IPS DF 6.9 (cell line): ENCODE measurements around the gene TUBD1.

Experiments
- DNase-seq: peaks from one replicate; pipeline ENCODE4 v3.0.0-alpha.2; 2013; ENCODE audit warnings: low read depth, low spot score
- H3K27ac ChIP-seq: one replicate; pipeline ENCODE4 v1.5.1; 2013; ENCODE audit warnings: low read length, control low read depth
- H3K27me3 ChIP-seq: 2 replicates; pipeline ENCODE4 v1.6.1; 2013; ENCODE audit warnings: mild to moderate bottlenecking, low read length; ENCODE audit not compliant: control insufficient read depth, insufficient read depth
- H3K36me3 ChIP-seq: 2 replicates; pipeline ENCODE4 v1.6.1; 2013; ENCODE audit warnings: low read length; ENCODE audit not compliant: control insufficient read depth, insufficient read depth
- H3K4me1 ChIP-seq: 2 replicates; pipeline ENCODE4 v1.6.1; 2013; ENCODE audit warnings: low read length; ENCODE audit not compliant: control insufficient read depth, insufficient read depth
- H3K4me3 ChIP-seq: 2 replicates; pipeline ENCODE4 v1.5.1; 2013; ENCODE audit warnings: mild to moderate bottlenecking, low read length
- H3K9me3 ChIP-seq: 2 replicates; pipeline ENCODE4 v1.6.1; 2013; ENCODE audit warnings: low read length, inconsistent platforms; ENCODE audit not compliant: control insufficient read depth, insufficient read depth
- WGBS: extraction: QIAGEN DNeasy Blood & Tissue Kit; methylation state at CpG from one replicate; pipeline ENCODE4 v1.1.7; 2013; ENCODE audit warnings: mixed read lengths, missing lambda C conversion rate; ENCODE audit not compliant: insufficient read length, insufficient coverage; 5-methylcytosine and 5-hydroxymethylcytosine counted together

Gene TUBD1

GRCh38 chr17:59901604-59902003 lies 8.9 kb upstream of the TUBD1 start:
- no peak for DNase-seq
- no peak overlapping the region for H3K4me3 ChIP-seq
- no peak overlapping the region for H3K27ac ChIP-seq
- H3K27me3 ChIP-seq, result no peaks in the 10 kb centered on the region
- H3K9me3 ChIP-seq, result no peaks in the 10 kb centered on the region
- H3K4me1 ChIP-seq, result no peaks in the 10 kb centered on the region
- H3K36me3 ChIP-seq, result no peaks in the 10 kb centered on the region
- no CpG with 5 or more reads among the region's 8 CpGs for WGBS

GRCh38 chr17:59899099-59899498 lies 6.4 kb upstream of the TUBD1 start:
- no peaks in the 10 kb centered on the region for H3K27me3 ChIP-seq
- WGBS, result no CpG with 5 or more reads among the region's 5 CpGs
- DNase-seq, result no peak
- H3K36me3 ChIP-seq, result no peaks in the 10 kb centered on the region
- no peaks in the 10 kb centered on the region for H3K9me3 ChIP-seq
- H3K4me3 ChIP-seq, result no peak overlapping the region
- no peak overlapping the region for H3K27ac ChIP-seq
- no peaks in the 10 kb centered on the region for H3K4me1 ChIP-seq

GRCh38 chr17:59897090-59897489 lies 4.3 kb upstream of the TUBD1 start:
- Histone ChIP-seq H3K4me3 (no peak overlapping the region), H3K27me3 (no peaks in the 10 kb centered on the region)
- no CpG with 5 or more reads among the region's 4 CpGs for WGBS

GRCh38 chr17:59893676-59894100 lies 945 bp upstream of the TUBD1 start:
- Histone ChIP-seq H3K9me3 (no peaks in the 10 kb centered on the region), H3K27ac (no peak overlapping the region), H3K4me1 (no peaks in the 10 kb centered on the region), H3K36me3 (no peaks in the 10 kb centered on the region), H3K27me3 (no peaks in the 10 kb centered on the region), H3K4me3 (peak overlapping the region; percentile 70; the same call in 1 of the 2 replicates)
- DNase-seq, result no peak
- WGBS, result no CpG with 5 or more reads among the region's 11 CpGs

More at GRCh38 chr17:59897090-59897489, 4.3 kb upstream of the TUBD1 start:
- no peaks in the 10 kb centered on the region for H3K9me3 ChIP-seq
- no peak overlapping the region for H3K27ac ChIP-seq
- DNase-seq, result no peak
- H3K4me1 ChIP-seq, result no peaks in the 10 kb centered on the region
- no peaks in the 10 kb centered on the region for H3K36me3 ChIP-seq

GRCh38 chr17:59892251-59892923 lies 356 bp downstream of the TUBD1 start:
- H3K4me1 ChIP-seq, result no peaks in the 10 kb centered on the region
- no CpG with 5 or more reads among the region's 25 CpGs for WGBS
- no peaks in the 10 kb centered on the region for H3K9me3 ChIP-seq
- DNase-seq, result peak; percentile 25
- peaks cover 3% of the 10 kb centered on the region; the same call in 1 of the 2 replicates for H3K36me3 ChIP-seq
- H3K27me3 ChIP-seq, result no peaks in the 10 kb centered on the region
- no peak overlapping the region for H3K27ac ChIP-seq
- peak overlapping the region; percentile 70; the same call in 1 of the 2 replicates for H3K4me3 ChIP-seq

- Histone ChIP-seq H3K4me3 (no peak overlapping the region), H3K27ac (no peak overlapping the region), H3K4me1 (no peaks in the 10 kb centered on the region), H3K36me3 (peaks cover 3% of the 10 kb centered on the region; the same call in 1 of the 2 replicates), H3K27me3 (no peaks in the 10 kb centered on the region), H3K9me3 (no peaks in the 10 kb centered on the region)
- no peak for DNase-seq
- no CpG with 5 or more reads among the region's 2 CpGs for WGBS
Measured at GRCh38 chr17:59890720-59891119, 2.0 kb downstream of the TUBD1 start.

GRCh38 chr17:59888145-59888750 lies 4.5 kb downstream of the TUBD1 start:
- WGBS, result no CpG with 5 or more reads among the region's 8 CpGs
- no peak for DNase-seq
- Histone ChIP-seq H3K4me1 (no peaks in the 10 kb centered on the region), H3K4me3 (no peak overlapping the region), H3K9me3 (no peaks in the 10 kb centered on the region), H3K36me3 (peaks cover 10% of the 10 kb centered on the region), H3K27me3 (no peaks in the 10 kb centered on the region), H3K27ac (no peak overlapping the region)

- no peak overlapping the region for H3K4me3 ChIP-seq
- no peaks in the 10 kb centered on the region for H3K27me3 ChIP-seq
- no peaks in the 10 kb centered on the region for H3K9me3 ChIP-seq
- H3K4me1 ChIP-seq, result no peaks in the 10 kb centered on the region
- no peak for DNase-seq
- H3K27ac ChIP-seq, result no peak overlapping the region
- peaks cover 10% of the 10 kb centered on the region for H3K36me3 ChIP-seq
- no CpG with 5 or more reads among the region's 9 CpGs for WGBS
Measured at GRCh38 chr17:59884861-59885260, 7.9 kb downstream of the TUBD1 start.

- no peak overlapping the region for H3K4me3 ChIP-seq
- no peak overlapping the region for H3K27ac ChIP-seq
- no peak for DNase-seq
- H3K36me3 ChIP-seq, result peaks cover 5% of the 10 kb centered on the region; the same call in 1 of the 2 replicates
- H3K4me1 ChIP-seq, result no peaks in the 10 kb centered on the region
- WGBS, result no CpG with 5 or more reads among the region's 3 CpGs
- no peaks in the 10 kb centered on the region for H3K27me3 ChIP-seq
- H3K9me3 ChIP-seq, result no peaks in the 10 kb centered on the region
Measured at GRCh38 chr17:59878624-59879023, 14.1 kb downstream of the TUBD1 start.

GRCh38 chr17:59877965-59878364 lies 14.8 kb downstream of the TUBD1 start:
- no peaks in the 10 kb centered on the region for H3K9me3 ChIP-seq
- no CpG with 5 or more reads among the region's 5 CpGs for whole genome bisulfite sequencing
- H3K27me3 ChIP-seq, result no peaks in the 10 kb centered on the region
- no peak overlapping the region for H3K4me3 ChIP-seq
- DNase-seq, result no peak
- no peak overlapping the region for H3K27ac ChIP-seq
- no peaks in the 10 kb centered on the region for H3K4me1 ChIP-seq
- peaks cover 5% of the 10 kb centered on the region; the same call in 1 of the 2 replicates for H3K36me3 ChIP-seq
